Immature natural killer cell (primary cell): ENCODE data around the gene FGF23. TPM values are rescaled to one million over a fixed set of nuclear protein-coding genes. Genes with fewer than 3 reads are reported as not detected.

ENCODE experiments used
- DNase-seq, 3 donors: peaks; one replicate each; pipeline ENCODE4 v3.0.0; 2022; ENCODE audit warnings: mixed read lengths in 1 of 3
- H3K27ac Mint-ChIP-seq, 6 donors: one replicate each; pipeline ENCODE4 v1.8.0; 2020; ENCODE audit warnings: mixed read lengths in 6 of 6, mild to moderate bottlenecking in 5 of 6, inconsistent platforms in 4 of 6, moderate library complexity in 3 of 6
- H3K27me3 Mint-ChIP-seq, 3 donors: one replicate each; pipeline ENCODE4 v1.8.0; 2020 to 2021; ENCODE audit warnings: low read depth in 3 of 3, mild to moderate bottlenecking in 3 of 3, mixed read lengths in 3 of 3, moderate library complexity in 3 of 3, inconsistent platforms in 1 of 3
- H3K36me3 Mint-ChIP-seq, 3 donors: one replicate each; pipeline ENCODE4 v1.8.0; 2020; ENCODE audit warnings: mixed read lengths in 3 of 3, inconsistent platforms in 2 of 3, mild to moderate bottlenecking in 2 of 3
- H3K4me1 Mint-ChIP-seq, 2 donors: one replicate each; pipeline ENCODE4 v1.8.0; 2020; ENCODE audit warnings: inconsistent platforms in 2 of 2, mild to moderate bottlenecking in 2 of 2, mixed read lengths in 2 of 2, moderate library complexity in 1 of 2
- H3K4me3 Mint-ChIP-seq, 5 donors: one replicate each; pipeline ENCODE4 v1.8.0; 2020; ENCODE audit warnings: mild to moderate bottlenecking in 5 of 5, mixed read lengths in 5 of 5, inconsistent platforms in 3 of 5, moderate library complexity in 3 of 5
- H3K9me3 Mint-ChIP-seq, 6 donors: one replicate each; pipeline ENCODE4 v1.8.0; 2020; ENCODE audit warnings: mild to moderate bottlenecking in 6 of 6, mixed read lengths in 6 of 6, inconsistent platforms in 4 of 6, moderate library complexity in 3 of 6
- polyA plus RNA-seq, 3 donors: library from polyadenylated mRNA; unstranded; fragments of 300-500 nt; fragmentation: Illumina TruSeq; gene quantifications; one replicate each; pipeline ENCODE4 v1.2.3, GENCODE V29; 2021

The FGF23 gene
- polyA plus RNA-seq, 3 donors from 2014 or later: not detected

DNA sequence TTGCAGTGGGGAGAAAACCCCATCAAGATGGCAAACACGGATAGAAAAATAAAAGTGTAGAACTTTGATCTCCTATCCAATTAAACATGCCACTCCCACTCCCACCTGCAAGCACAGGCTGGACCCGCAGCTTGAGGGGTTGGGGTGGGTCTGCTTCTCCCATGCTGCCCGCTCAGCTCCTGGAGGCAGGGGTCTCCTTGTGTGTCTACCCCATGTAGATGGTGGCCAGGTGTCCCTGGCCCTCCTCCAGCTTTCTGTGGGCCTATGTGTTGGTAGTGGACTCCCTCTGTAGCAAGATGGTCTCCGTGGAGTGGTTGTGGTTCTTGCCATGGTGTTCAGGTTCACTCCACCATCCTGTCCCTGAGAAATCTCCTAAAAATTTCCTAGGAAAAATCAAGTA is 23.5 kb upstream of the FGF23 start:
- Mint-ChIP-seq H3K4me1 (no peaks in the 10 kb centered on the region), H3K27me3 (peaks cover 0 to 7% (median 0%) of the 10 kb centered on the region in 3 donors), H3K9me3 (no peaks in the 10 kb centered on the region), H3K36me3 (no peaks in the 10 kb centered on the region), H3K4me3 (no peak overlapping the region), H3K27ac (no peak overlapping the region)
- no peak for DNase-seq

DNA sequence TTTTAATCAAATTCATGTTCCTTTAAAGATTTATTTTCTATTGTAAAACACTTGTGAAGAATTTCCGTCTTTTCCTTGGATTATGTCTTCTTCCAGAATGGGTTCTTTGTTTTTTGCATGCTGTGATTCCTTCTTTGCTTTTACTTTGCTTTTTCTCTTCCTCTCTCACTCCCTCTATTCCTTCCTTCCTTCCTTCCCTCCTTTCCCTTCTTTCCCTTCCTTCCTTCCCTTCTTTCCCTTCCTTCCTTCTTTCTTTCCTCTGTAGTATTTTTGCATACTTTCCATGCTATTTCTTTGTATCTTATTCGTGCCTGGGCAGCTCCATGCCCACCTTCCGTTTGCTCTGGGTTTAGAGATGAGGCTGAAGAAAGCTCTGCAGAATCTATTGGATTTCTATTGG is 21.6 kb upstream of the FGF23 start:
- Mint-ChIP-seq H3K27me3 (peaks cover 0 to 7% (median 2%) of the 10 kb centered on the region in 3 donors), H3K4me3 (no peak overlapping the region), H3K4me1 (no peaks in the 10 kb centered on the region), H3K27ac (no peak overlapping the region), H3K9me3 (no peaks in the 10 kb centered on the region), H3K36me3 (no peaks in the 10 kb centered on the region)
- no peak for DNase-seq

DNA sequence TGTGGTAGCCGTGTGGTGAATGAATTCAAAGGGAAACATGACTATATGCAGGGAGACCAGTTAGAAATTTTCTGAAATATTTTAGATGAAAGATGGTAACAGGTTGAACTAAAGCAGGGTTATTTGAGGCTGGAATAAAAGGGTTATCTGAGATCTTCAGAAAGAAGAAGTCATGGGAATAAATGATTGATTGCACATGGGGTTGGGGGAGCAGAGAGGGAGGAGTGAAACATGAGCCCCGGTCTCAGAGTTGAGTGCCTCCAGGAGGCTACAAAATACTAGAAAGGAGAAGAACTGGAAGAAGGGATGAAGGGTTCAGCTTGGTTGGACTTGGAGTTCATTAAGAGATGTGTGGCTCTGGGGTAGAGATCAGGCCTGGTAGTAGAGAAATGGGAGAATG is 16.3 kb upstream of the FGF23 start:
- Mint-ChIP-seq H3K27me3 (peaks cover 0 to 2% (median 2%) of the 10 kb centered on the region in 3 donors), H3K9me3 (no peaks in the 10 kb centered on the region), H3K36me3 (no peaks in the 10 kb centered on the region), H3K4me3 (no peak overlapping the region), H3K4me1 (peaks cover 10% of the 10 kb centered on the region in 2 donors), H3K27ac (no peak overlapping the region)
- DNase-seq: no peak

DNA sequence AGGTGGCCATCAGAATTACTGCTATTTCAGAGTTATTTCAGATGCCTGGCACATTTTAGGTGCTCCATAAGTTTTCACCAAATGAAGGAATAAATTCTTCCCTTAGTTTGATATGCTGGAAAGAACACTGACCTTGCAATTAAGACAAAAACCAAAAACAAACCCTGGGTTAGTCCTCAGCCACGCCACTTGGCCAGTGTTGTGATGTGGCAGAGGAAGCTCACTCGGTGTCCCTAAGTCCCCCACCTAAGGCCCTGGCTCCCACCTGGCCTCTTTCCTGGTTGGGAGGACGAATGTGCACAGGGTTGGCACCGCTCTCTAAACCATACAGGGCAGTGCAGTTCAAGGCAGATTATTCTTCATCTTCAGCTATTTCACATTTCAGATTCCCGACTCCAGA is 13.7 kb upstream of the FGF23 start:
- H3K27ac Mint-ChIP-seq: no peak overlapping the region
- no peaks in the 10 kb centered on the region for H3K9me3 Mint-ChIP-seq
- H3K4me1 Mint-ChIP-seq: peaks cover 10% of the 10 kb centered on the region in 2 donors
- no peak for DNase-seq
- H3K27me3 Mint-ChIP-seq: peaks cover 0 to 5% (median 2%) of the 10 kb centered on the region in 3 donors
- H3K4me3 Mint-ChIP-seq: no peak overlapping the region
- H3K36me3 Mint-ChIP-seq: no peaks in the 10 kb centered on the region

DNA sequence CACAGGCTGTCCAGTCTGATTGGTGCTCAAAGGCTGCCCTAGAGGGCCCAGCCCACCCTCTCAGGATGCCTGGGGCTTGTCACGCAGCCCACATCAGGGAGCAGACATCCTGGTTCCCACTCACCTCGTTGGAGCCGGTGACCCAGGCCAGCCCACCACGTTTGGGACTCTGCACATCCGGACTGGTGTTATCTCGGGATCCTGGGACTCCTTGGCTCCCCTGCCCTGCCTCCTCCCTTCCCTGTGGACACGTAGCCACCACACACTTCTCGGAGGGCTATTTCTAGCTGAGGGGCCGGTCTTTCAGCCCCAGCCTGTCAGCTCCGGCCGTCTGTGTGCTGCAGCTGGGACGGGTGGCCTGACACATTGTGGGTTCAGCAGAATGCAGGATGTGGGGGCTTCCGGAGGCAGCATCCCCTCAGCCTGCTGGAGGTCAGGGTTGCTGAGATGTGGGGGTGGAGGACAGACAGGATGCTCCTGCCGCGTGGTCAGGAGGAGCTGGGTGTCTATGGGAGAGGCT is 12.8 kb upstream of the FGF23 start:
- Mint-ChIP-seq H3K27ac (peak overlapping the region in 1 of 6 donors; percentile 19), H3K36me3 (no peaks in the 10 kb centered on the region), H3K9me3 (no peaks in the 10 kb centered on the region), H3K27me3 (peaks cover 0 to 5% (median 2%) of the 10 kb centered on the region in 3 donors), H3K4me3 (peak overlapping the region in 2 of 5 donors; percentile 39 to 42), H3K4me1 (peaks cover 10% of the 10 kb centered on the region in 2 donors)
- no peak for DNase-seq

DNA sequence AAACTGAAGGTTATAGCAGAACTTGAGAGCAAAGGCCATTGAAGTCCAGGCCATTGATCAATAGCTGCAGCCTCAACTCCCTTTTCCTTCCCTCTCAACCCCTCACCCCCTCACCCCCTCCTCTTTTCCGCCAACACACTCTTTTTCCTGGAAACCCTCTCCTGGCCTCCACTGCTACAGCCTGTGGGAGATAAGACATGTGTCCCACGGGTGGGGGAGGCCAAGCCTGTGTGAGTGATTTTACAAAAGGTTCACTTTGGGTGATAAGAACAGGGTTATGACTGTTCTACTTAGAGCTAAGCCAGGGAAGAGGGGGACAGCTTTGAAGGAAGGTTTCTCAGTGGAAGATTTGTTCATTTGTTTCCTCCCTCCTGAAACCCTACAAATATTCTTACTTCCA is 9.2 kb upstream of the FGF23 start:
- H3K27me3 Mint-ChIP-seq: peaks cover 0 to 12% (median 0%) of the 10 kb centered on the region in 3 donors
- no peaks in the 10 kb centered on the region for H3K36me3 Mint-ChIP-seq
- peaks cover 10% of the 10 kb centered on the region in 2 donors for H3K4me1 Mint-ChIP-seq
- H3K27ac Mint-ChIP-seq: no peak overlapping the region
- H3K9me3 Mint-ChIP-seq: no peaks in the 10 kb centered on the region
- no peak for DNase-seq
- H3K4me3 Mint-ChIP-seq: no peak overlapping the region

DNA sequence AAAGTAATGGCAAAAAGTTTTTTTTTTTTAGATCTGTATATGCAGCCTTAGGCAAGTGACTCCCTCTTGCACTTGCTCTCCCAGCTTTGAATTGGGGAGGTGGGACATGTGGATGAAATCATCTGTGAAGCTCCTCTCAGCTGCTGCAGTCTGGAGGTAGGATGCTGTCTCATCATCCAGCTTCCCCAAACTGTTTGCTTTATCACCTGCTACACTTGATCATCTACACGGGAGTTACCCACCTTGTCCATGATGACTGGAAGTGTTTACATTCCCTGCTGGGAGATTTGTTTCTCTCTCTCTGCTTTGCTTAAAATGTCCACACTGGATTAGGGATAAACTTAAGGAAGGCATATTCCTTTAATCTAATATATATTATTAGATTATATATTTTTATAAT is 8.5 kb upstream of the FGF23 start:
- H3K4me3 Mint-ChIP-seq: no peak overlapping the region
- H3K9me3 Mint-ChIP-seq: no peaks in the 10 kb centered on the region
- no peak for DNase-seq
- no peak overlapping the region for H3K27ac Mint-ChIP-seq
- H3K36me3 Mint-ChIP-seq: no peaks in the 10 kb centered on the region
- H3K27me3 Mint-ChIP-seq: peaks cover 0 to 12% (median 4%) of the 10 kb centered on the region in 3 donors
- H3K4me1 Mint-ChIP-seq: peaks cover 8 to 9% of the 10 kb centered on the region in 2 donors

DNA sequence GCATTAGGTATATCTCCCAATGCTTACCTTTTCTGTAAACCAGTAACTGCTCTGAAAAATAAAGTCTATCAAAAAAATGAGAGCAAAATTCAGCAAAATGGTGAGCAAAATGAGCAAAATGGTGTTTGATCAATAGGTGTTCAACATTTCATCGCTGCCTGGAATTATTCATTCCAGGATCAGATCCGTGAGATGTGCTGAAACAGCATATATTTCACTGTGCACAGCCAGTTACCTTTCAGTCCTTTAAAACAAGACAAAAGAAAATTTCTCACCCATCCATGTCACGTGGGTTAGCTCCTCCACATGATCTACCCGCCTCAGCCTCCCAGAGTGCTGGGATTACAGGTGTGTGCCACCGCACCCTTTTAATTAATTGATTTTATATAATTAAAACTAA is 8.1 kb upstream of the FGF23 start:
- H3K27ac Mint-ChIP-seq: no peak overlapping the region
- H3K4me3 Mint-ChIP-seq: no peak overlapping the region
- no peaks in the 10 kb centered on the region for H3K36me3 Mint-ChIP-seq
- no peak for DNase-seq
- H3K4me1 Mint-ChIP-seq: peaks cover 4 to 5% of the 10 kb centered on the region in 2 donors
- peaks cover 0 to 12% (median 5%) of the 10 kb centered on the region in 3 donors for H3K27me3 Mint-ChIP-seq
- H3K9me3 Mint-ChIP-seq: no peaks in the 10 kb centered on the region

DNA sequence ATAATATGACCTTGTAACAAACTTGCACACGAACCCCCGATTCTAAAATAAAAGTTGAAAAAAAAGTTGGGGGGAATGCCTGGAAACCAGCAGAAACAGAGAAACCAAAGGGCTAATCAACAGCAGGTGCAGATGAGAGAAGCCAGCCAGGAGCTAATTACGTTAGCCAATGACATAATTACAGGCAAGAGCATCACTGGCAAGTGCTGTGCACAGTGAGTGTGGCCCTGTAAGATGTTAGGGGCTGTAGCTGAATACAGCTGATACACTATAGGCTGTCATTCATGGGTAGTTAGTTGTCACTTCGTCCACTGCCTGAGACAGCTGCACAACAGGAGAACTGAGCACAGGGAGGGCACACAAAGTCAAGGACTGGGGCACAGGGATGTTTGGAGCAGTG is 7.3 kb upstream of the FGF23 start:
- DNase-seq: no peak
- H3K9me3 Mint-ChIP-seq: no peaks in the 10 kb centered on the region
- H3K27ac Mint-ChIP-seq: no peak overlapping the region
- H3K4me1 Mint-ChIP-seq: no peaks in the 10 kb centered on the region
- H3K36me3 Mint-ChIP-seq: no peaks in the 10 kb centered on the region
- H3K4me3 Mint-ChIP-seq: no peak overlapping the region
- peaks cover 0 to 12% (median 7%) of the 10 kb centered on the region in 3 donors for H3K27me3 Mint-ChIP-seq

DNA sequence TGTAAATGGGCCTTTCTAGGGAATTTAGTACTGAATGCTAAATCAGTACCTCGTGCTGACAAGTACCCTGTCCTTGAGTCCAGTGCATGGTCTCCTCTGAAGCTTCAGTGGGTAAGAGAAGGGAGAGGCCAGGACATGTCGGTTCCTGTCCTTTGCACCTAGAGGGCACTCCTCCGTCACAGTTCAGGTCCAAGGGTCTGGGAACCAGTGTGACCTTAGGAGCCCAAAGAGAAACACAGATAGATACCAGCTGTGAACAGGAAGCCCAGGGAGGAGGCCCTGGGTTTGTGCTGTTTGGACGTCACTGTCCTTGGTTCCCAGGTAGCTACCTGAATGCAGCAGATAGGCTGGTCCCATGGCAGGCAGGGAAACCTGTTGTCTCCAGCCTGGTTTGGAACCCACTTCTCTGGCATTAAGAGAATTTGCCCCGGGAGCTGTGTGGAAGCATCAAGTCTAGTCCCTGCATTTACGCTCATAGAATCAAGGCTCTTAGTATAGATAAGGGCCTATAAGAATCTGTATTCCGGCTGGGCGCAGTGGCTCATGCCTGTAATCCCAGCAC is 3.9 kb upstream of the FGF23 start:
- H3K9me3 Mint-ChIP-seq: no peaks in the 10 kb centered on the region
- DNase-seq: no peak
- no peak overlapping the region for H3K4me3 Mint-ChIP-seq
- H3K36me3 Mint-ChIP-seq: no peaks in the 10 kb centered on the region
- no peaks in the 10 kb centered on the region for H3K4me1 Mint-ChIP-seq
- H3K27ac Mint-ChIP-seq: no peak overlapping the region
- H3K27me3 Mint-ChIP-seq: peaks cover 7 to 13% (median 7%) of the 10 kb centered on the region in 3 donors

DNA sequence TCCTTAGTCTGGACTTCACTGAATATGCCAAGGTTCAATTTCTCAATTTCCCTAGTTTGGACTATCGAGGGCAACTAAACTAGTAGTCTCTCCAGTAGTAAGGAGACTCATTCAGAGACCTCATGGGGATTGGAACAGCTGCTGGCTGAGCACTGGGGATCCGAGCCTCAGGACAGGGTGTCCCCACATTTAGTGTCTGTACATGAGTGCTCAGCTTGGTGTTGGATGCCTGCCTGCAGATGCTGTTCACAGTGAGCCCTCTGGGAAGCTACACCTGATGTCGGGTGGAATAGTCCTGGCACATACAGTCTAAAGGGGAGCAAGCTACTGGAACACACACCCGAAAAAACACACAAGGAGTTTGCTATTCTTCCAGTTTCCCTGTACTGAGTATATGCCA is 820 bp upstream of the FGF23 start:
- Mint-ChIP-seq H3K27me3 (peaks cover 7 to 11% (median 7%) of the 10 kb centered on the region in 3 donors), H3K27ac (no peak overlapping the region), H3K4me3 (no peak overlapping the region), H3K36me3 (no peaks in the 10 kb centered on the region), H3K4me1 (no peaks in the 10 kb centered on the region), H3K9me3 (no peaks in the 10 kb centered on the region)
- DNase-seq: no peak

DNA sequence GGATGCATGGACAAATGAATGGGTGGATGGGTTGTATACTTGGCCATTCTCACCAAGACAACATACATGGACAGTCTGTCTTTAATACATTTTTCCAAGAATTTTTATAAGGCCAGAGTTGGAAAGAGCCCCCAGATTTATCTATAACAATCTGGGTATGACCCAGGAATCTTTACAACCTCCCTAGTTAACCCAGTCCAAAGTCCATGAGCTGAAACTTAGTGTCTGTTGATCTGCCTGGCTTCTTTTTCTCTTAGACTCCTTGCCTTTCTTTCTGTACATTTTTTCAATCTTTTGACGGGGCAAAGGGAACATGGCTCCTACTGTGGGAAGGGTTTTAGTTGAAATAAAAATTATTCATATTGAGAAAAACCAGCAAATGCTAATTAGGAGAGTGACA is 740 bp downstream of the FGF23 start:
- no peaks in the 10 kb centered on the region for H3K36me3 Mint-ChIP-seq
- H3K27me3 Mint-ChIP-seq: peaks cover 7 to 10% (median 8%) of the 10 kb centered on the region in 3 donors

DNA sequence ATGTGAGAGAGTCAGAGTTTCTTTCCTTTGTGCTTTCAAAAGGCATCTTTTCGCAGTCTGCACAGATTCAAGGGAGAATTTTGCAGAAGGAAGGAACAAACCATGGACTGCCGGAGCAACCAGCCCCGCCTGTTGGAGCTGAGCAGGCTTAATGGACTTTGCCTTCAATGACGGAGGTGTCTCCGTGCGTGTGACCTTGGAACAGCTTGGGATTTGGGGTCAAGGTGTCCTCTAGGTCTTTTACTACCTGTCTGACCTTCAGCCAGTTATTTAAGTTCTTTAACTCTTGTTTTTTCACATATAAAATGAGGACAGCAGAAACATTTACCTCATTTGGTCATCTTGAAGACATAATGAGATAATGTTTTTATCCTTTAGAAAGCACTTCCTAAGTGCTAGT is 4.1 kb downstream of the FGF23 start:
- H3K4me3 Mint-ChIP-seq: no peak overlapping the region
- H3K9me3 Mint-ChIP-seq: no peaks in the 10 kb centered on the region
- no peaks in the 10 kb centered on the region for H3K4me1 Mint-ChIP-seq
- peaks cover 0 to 12% (median 2%) of the 10 kb centered on the region in 3 donors for H3K27me3 Mint-ChIP-seq
- no peak overlapping the region for H3K27ac Mint-ChIP-seq
- H3K36me3 Mint-ChIP-seq: no peaks in the 10 kb centered on the region
- no peak for DNase-seq

More for the DNA sequence above, 740 bp downstream of the FGF23 start:
- Mint-ChIP-seq H3K9me3 (no peaks in the 10 kb centered on the region), H3K4me1 (no peaks in the 10 kb centered on the region), H3K27ac (peak overlapping the region in 1 of 6 donors; percentile 58), H3K4me3 (no peak overlapping the region)
- no peak for DNase-seq

DNA sequence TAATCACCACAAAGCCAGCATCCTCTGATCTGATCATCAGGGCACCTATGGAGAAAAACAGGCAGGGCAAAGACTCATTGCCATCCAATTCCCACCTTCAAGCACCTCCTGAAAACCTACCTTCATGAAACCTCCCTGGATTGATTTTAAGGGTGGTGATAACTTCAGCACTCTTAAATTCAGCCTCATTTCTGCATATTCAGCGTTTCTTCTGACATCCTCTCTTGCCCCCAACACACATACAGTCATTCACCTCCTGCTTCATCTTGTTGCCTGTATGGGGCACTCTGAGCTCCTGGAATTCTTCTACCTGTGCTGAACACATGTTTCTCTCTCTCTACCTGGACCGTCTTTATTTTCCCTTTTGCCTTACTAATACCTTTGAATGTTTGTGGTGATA is 6.9 kb downstream of the FGF23 start:
- no peak for DNase-seq
- Mint-ChIP-seq H3K36me3 (no peaks in the 10 kb centered on the region), H3K27me3 (peaks cover 0 to 5% (median 2%) of the 10 kb centered on the region in 3 donors), H3K27ac (no peak overlapping the region), H3K4me1 (no peaks in the 10 kb centered on the region), H3K9me3 (no peaks in the 10 kb centered on the region), H3K4me3 (no peak overlapping the region)

DNA sequence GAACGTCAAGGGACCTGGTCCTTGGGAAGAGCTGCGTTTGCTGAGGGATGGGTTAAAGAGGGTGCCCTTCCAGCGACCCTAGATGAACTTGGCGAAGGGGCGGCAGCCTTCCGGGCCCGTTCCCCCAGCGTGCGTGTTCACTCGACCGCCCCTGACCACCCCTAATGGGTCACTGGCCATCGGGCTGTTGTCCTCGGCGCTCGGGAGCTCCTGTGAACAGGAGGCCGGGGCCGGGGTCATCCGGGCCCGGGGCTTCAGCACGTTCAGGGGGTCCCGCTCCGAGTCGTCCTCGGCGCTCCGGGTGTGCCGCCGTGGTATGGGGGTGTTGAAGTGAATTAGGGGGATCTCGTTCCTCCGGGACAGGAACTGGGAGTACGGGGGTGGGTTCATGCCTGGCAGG is 9.2 kb downstream of the FGF23 start:
- no peak for DNase-seq
- H3K27me3 Mint-ChIP-seq: peaks cover 0 to 4% (median 2%) of the 10 kb centered on the region in 3 donors
- H3K4me1 Mint-ChIP-seq: no peaks in the 10 kb centered on the region
- H3K4me3 Mint-ChIP-seq: no peak overlapping the region
- no peaks in the 10 kb centered on the region for H3K9me3 Mint-ChIP-seq
- H3K36me3 Mint-ChIP-seq: no peaks in the 10 kb centered on the region
- no peak overlapping the region for H3K27ac Mint-ChIP-seq
